HG03139 (cell line): ENCODE data around the gene ABHD12.

Experiments used
- ATAC-seq: cut with Tn5 transposase; IDR thresholded peaks from one replicate; pipeline ENCODE4 v1.9.1; 2021; ENCODE audit not compliant: unreplicated experiment

ABHD12 gene

GRCh38 chr20:25280574-25281535 is 109.8 kb downstream of the ABHD12 start:
- no peak for ATAC-seq

GRCh38 chr20:25280051-25280573 is 110.5 kb downstream of the ABHD12 start:
- no peak for ATAC-seq

- ATAC-seq: no peak
Observed at GRCh38 chr20:25279403-25279802, 111.2 kb downstream of the ABHD12 start.

GRCh38 chr20:25278636-25279361 is 111.8 kb downstream of the ABHD12 start:
- no peak for ATAC-seq

GRCh38 chr20:25277941-25278521 is 112.6 kb downstream of the ABHD12 start:
- ATAC-seq: no peak

GRCh38 chr20:25277051-25277801 is 113.4 kb downstream of the ABHD12 start:
- no peak for ATAC-seq

- ATAC-seq: no peak
Observed at GRCh38 chr20:25276533-25277050, 114.0 kb downstream of the ABHD12 start.

- ATAC-seq: no peak
Observed at GRCh38 chr20:25275813-25276532, 114.7 kb downstream of the ABHD12 start.

- no peak for ATAC-seq
Observed at GRCh38 chr20:25274891-25275812, 115.5 kb downstream of the ABHD12 start.

- ATAC-seq: no peak
Observed at GRCh38 chr20:25274481-25274880, 116.2 kb downstream of the ABHD12 start.

GRCh38 chr20:25273541-25274358 is 116.9 kb downstream of the ABHD12 start:
- ATAC-seq: no peak

- no peak for ATAC-seq
Observed at GRCh38 chr20:25273046-25273445, 117.6 kb downstream of the ABHD12 start.

GRCh38 chr20:25272223-25273000 is 118.2 kb downstream of the ABHD12 start:
- ATAC-seq: no peak

- no peak for ATAC-seq
Observed at GRCh38 chr20:25271486-25272222, 119.0 kb downstream of the ABHD12 start.

GRCh38 chr20:25270829-25271251 is 119.8 kb downstream of the ABHD12 start:
- no peak for ATAC-seq

- ATAC-seq: no peak
Observed at GRCh38 chr20:25269833-25270170, 120.8 kb downstream of the ABHD12 start.
